ENCODE results near the gene UTS2R.

UTS2R gene

DNA sequence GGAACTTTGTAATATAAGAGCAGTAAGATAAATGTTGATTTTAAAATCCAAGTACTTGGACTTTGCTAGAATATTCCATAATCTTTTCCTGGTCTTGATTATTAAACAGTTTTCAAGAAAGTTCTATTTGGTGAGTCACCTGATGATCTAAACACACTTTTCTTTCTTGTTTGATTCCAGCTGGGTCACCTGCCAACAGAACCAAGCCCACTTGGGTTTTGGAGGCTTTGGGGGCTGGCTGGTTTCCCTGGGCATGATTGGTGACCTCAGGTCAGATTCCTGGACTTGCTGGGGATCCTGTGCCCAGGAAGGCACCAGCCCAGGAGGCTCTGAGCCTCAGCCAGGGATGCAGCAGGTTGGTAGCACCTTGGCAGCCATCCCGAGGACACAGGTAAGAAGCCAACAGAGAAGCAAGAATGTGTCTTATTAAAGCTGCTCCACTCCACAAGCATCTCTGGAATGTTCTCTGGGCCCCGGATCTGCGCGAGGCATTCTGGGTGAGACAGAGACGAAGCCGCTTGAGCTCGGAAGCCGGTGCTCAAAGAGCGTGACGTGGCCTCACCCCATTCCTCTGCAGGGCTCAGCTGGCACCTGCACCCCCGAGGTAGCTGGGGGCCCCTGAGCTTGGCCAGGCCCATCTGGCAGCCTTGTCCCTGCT lies 15.7 kb upstream of the UTS2R start:
- Histone ChIP-seq H3K27ac (replicated peaks) (no peak overlapping the region), H3K4me3 (replicated peaks; ENCODE audit: insufficient read depth, low read length) (no peak overlapping the region), H3K27me3 (ENCODE audit: insufficient read depth, poor library complexity, severe bottlenecking) (no peaks in the 10 kb centered on the region)
- TF ChIP-seq GABPA (IDR thresholded peaks at IDR 0.05; ENCODE audit: low read depth) (no peak), REST (IDR thresholded peaks at IDR 0.05; ENCODE audit: insufficient replicate concordance, low read depth) (no peak), POLR2AphosphoS5 (IDR thresholded peaks at IDR 0.05; ENCODE audit: low read depth) (no peak), SPI1 (IDR thresholded peaks at IDR 0.05; ENCODE audit: borderline replicate concordance, low read depth) (no peak)
- TF ChIP-seq, protein P1, sequence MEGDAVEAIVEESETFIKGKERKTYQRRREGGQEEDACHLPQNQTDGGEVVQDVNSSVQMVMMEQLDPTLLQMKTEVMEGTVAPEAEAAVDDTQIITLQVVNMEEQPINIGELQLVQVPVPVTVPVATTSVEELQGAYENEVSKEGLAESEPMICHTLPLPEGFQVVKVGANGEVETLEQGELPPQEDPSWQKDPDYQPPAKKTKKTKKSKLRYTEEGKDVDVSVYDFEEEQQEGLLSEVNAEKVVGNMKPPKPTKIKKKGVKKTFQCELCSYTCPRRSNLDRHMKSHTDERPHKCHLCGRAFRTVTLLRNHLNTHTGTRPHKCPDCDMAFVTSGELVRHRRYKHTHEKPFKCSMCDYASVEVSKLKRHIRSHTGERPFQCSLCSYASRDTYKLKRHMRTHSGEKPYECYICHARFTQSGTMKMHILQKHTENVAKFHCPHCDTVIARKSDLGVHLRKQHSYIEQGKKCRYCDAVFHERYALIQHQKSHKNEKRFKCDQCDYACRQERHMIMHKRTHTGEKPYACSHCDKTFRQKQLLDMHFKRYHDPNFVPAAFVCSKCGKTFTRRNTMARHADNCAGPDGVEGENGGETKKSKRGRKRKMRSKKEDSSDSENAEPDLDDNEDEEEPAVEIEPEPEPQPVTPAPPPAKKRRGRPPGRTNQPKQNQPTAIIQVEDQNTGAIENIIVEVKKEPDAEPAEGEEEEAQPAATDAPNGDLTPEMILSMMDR (IDR thresholded peaks at IDR 0.05; ENCODE audit: insufficient read depth, low read length): no peak
- DNase-seq (ENCODE audit: low read depth in 1 of 2, low spot score in 1 of 2): no peak

GRCh38 chr17:82356845-82357355 lies 14.7 kb upstream of the UTS2R start:
- TF ChIP-seq REST (IDR thresholded peaks at IDR 0.05; ENCODE audit: insufficient replicate concordance, low read depth): no peak
- Histone ChIP-seq H3K4me3 (replicated peaks; ENCODE audit: insufficient read depth, low read length) (no peak overlapping the region), H3K27ac (replicated peaks) (no peak overlapping the region), H3K27me3 (ENCODE audit: insufficient read depth, poor library complexity, severe bottlenecking) (no peaks in the 10 kb centered on the region)
- no peak for DNase-seq (ENCODE audit: low read depth in 1 of 2, low spot score in 1 of 2)

DNA sequence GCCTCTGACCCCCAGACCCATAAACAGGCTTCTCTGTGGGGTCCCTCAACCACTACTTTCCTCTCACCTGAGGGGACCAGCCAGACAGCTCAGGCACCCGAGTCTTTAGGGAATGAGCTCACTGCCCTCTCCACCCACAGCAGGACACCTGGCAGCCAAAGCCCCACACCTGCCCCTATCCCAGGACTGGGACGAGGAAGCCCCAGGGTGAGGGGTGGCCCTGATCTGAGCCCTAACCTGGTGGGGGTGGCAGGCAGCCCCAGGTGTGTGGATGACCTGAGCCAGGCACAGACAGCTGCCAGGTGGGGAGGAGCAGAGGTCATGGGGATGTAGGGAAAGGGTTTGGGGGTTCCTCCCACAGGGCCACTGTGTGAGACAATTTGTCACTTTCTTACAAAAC lies 14.2 kb upstream of the UTS2R start:
- DNase-seq (ENCODE audit: low read depth in 1 of 2, low spot score in 1 of 2): no peak
- TF ChIP-seq, protein P1 (IDR thresholded peaks at IDR 0.05; ENCODE audit: insufficient read depth, low read length): no peak
- TF ChIP-seq REST (IDR thresholded peaks at IDR 0.05; ENCODE audit: insufficient replicate concordance, low read depth) (no peak), SPI1 (IDR thresholded peaks at IDR 0.05; ENCODE audit: borderline replicate concordance, low read depth) (no peak), GABPA (IDR thresholded peaks at IDR 0.05; ENCODE audit: low read depth) (no peak)
- no peak overlapping the region for H3K4me3 ChIP-seq (replicated peaks; ENCODE audit: insufficient read depth, low read length)
- H3K27ac ChIP-seq (replicated peaks): no peak overlapping the region
- H3K27me3 ChIP-seq (ENCODE audit: insufficient read depth, poor library complexity, severe bottlenecking): no peaks in the 10 kb centered on the region

Measured in HL-60 (cell line).